K562 (cell line): ENCODE data around the gene C2CD2L. TPM values are rescaled to one million over a fixed set of nuclear protein-coding genes. Genes with fewer than 3 reads are reported as not detected.

Source experiments
- EP300 ChIP-seq: IDR thresholded peaks from 2 replicates; pipeline ENCODE4 v1.6.1; 2012; ENCODE audit warnings: low read length, improper control_type of control experiment
- ETV6 ChIP-seq, 3 experiments: fragments of 150-350 bp in 1 of 3; sonication (generic) in 1 of 3; formaldehyde crosslinking in 1 of 3; IDR thresholded peaks; 2 replicates each; pipeline versions ENCODE4 v1.6.1 to v1.8.0; 2014 to 2022; ENCODE audit warnings: borderline replicate concordance in 2 of 3, low read depth in 2 of 3, antibody characterized with exemption in 1 of 3, low read length in 1 of 3, mild to moderate bottlenecking in 1 of 3, missing genetic modification reagents in 1 of 3
- GATA2 ChIP-seq: sonication (generic); formaldehyde crosslinking; IDR thresholded peaks from 2 replicates; pipeline ENCODE4 v1.4.0; 2020; ENCODE audit warnings: mild to moderate bottlenecking, missing genetic modification reagents
- MGA ChIP-seq: fragments of 450-650 bp; IDR thresholded peaks from 2 replicates; pipeline ENCODE4 v1.6.1; 2016; ENCODE audit warnings: mild to moderate bottlenecking, moderate library complexity
- NR1H2 ChIP-seq: sonication (generic); formaldehyde crosslinking; IDR thresholded peaks from 2 replicates; pipeline ENCODE4 v1.4.0; 2020; ENCODE audit warnings: mild to moderate bottlenecking, missing genetic modification reagents
- RAD21 ChIP-seq, 2 experiments: fragments of 250-450 bp in 1 of 2; fragments of 450-650 bp in 1 of 2; sonication (Bioruptor Pico) in 1 of 2; formaldehyde crosslinking in 1 of 2; IDR thresholded peaks in 1 of 2; conservative IDR thresholded peaks in 1 of 2; 2 replicates each; pipeline versions ENCODE4 v1.4.0 to v1.8.0; 2020 to 2022; ENCODE audit warnings: mild to moderate bottlenecking in 2 of 2, moderate library complexity in 1 of 2
- TAF1 ChIP-seq: IDR thresholded peaks from 2 replicates; pipeline ENCODE4 v1.6.1; 2011; ENCODE audit warnings: mild to moderate bottlenecking, low read length, moderate library complexity; ENCODE audit not compliant: insufficient read depth, control insufficient read depth, severe bottlenecking; ENCODE audit errors: extremely low read depth
- ZNF274 ChIP-seq: IDR thresholded peaks from 2 replicates; pipeline ENCODE4 v1.6.1; 2011; ENCODE audit warnings: low read depth, mild to moderate bottlenecking, low read length, moderate library complexity, borderline replicate concordance
- ZNF3 ChIP-seq: fragments of 250-450 bp; sonication (Bioruptor Pico); IDR thresholded peaks from 2 replicates; pipeline ENCODE4 v1.5.0; 2021; ENCODE audit warnings: mild to moderate bottlenecking, moderate library complexity
- ZNF511 ChIP-seq: sonication (generic); formaldehyde crosslinking; IDR thresholded peaks from 2 replicates; pipeline ENCODE4 v1.8.0; 2022; ENCODE audit warnings: mild to moderate bottlenecking, missing genetic modification reagents
- ZNF696 ChIP-seq: fragments of 250-450 bp; sonication (Bioruptor Pico); conservative IDR thresholded peaks from 2 replicates; pipeline ENCODE4 v1.4.0; 2020; ENCODE audit warnings: mild to moderate bottlenecking, moderate library complexity
- polyA plus RNA-seq, 8 experiments: library from polyadenylated mRNA; depleted of rRNA in 4 of 8; stranded (reverse) in 5 of 8; unstranded in 3 of 8; fragments of >200 nt; fragmentation: Nextera tagmentation in 2 of 8; fragmentation: Illumina TruSeq in 1 of 8; extraction: Ambion mirVana in 2 of 8; extraction: Trizol in 1 of 8; gene quantifications; 2 replicates each; pipeline versions ENCODE4 v1.2.1 to v1.2.3, GENCODE V29; 2011 to 2014; ENCODE audit warnings: inconsistent platforms in 1 of 8, missing spikeins in 1 of 8
- total RNA-seq, 7 experiments: library from RNA; depleted of rRNA in 6 of 7; stranded (reverse); fragments of >200 nt in 6 of 7; fragmentation: Illumina TruSeq in 2 of 7; extraction: Trizol in 2 of 7; gene quantifications; 2 replicates each; pipeline versions ENCODE4 v1.2.1 to v1.2.3, GENCODE V29; 2011 to 2021; ENCODE audit warnings: low replicate concordance in 1 of 7
- TF ChIP-seq, protein P1 (sequence below): fragments of 450-650 bp; IDR thresholded peaks from one replicate; pipeline ENCODE4 v1.6.1; 2018; ENCODE audit warnings: mild to moderate bottlenecking, moderate library complexity; ENCODE audit not compliant: partially characterized antibody

The C2CD2L gene
- total and polyA plus RNA-seq, 9 of the 15 experiments (the other 6 are each of a cell fraction or from before 2014, with no cell fraction given): 0.66 to 41.2 (median 14.8) TPM

DNA sequence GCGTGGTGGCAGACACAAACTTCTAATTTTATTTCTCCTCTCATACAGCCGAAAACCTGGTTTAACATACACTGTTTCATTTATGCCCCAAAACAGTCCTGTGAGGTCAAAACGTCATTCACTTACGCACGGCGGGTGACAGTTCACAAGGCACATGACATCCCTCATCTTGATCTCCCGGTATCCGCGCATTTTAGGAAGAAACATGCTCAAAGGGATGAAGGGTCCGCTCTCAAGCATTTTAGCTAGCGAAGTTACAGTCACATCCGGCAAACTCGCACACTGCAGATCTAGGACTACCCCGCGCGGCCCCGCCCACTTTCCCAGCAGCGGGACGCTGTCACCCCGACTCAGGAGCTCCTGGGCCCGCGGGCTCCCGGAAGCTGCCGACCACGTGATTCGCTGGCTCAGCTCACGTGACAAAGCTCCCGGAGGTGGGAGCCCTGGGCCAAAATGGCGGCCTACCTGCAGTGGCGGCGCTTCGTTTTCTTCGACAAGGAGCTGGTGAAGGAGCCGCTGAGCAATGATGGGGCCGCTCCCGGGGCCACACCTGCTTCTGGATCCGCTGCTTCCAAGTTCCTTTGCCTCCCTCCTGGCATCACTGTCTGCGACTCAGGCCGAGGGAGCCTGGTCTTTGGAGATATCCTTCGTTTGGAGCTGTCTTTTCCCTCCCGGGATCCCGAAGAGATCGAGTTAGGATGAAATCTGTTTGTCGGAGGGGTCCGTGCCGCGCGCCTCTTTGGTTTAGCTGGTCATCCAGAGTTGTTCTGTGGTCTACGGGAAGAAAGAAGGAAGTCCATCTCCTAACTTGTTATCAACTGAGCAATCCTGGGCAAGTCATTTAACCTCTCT, 39.5 kb upstream of the C2CD2L start, which contains the start of gene VPS11 (continued):
- TF ChIP-seq, protein P1, sequence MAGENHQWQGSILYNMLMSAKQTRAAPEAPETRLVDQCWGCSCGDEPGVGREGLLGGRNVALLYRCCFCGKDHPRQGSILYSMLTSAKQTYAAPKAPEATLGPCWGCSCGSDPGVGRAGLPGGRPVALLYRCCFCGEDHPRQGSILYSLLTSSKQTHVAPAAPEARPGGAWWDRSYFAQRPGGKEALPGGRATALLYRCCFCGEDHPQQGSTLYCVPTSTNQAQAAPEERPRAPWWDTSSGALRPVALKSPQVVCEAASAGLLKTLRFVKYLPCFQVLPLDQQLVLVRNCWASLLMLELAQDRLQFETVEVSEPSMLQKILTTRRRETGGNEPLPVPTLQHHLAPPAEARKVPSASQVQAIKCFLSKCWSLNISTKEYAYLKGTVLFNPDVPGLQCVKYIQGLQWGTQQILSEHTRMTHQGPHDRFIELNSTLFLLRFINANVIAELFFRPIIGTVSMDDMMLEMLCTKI: no peak
- 0 out of 2 replicates have a peak, but pooled peaks have one; percentile 21 for TF ChIP-seq EP300
- no peak for TF ChIP-seq ZNF696 (CRISPR knock-in tag)
- no peak for TF ChIP-seq GATA2 (CRISPR knock-in tag)
- peak; percentile 88 for TF ChIP-seq TAF1
- TF ChIP-seq NR1H2 (CRISPR knock-in tag): no peak
- no peak for TF ChIP-seq ETV6 (IDR thresholded peaks at IDR 0.05; ENCODE audit: borderline replicate concordance in 1 of 2, low read depth in 2 of 2, low read length in 1 of 2)
- TF ChIP-seq ETV6 (CRISPR knock-in tag; IDR thresholded peaks at IDR 0.05; ENCODE audit: borderline replicate concordance): no peak
- no peak for TF ChIP-seq ZNF274
- TF ChIP-seq ZNF511 (CRISPR knock-in tag): no peak
- TF ChIP-seq RAD21 (CRISPR knock-in tag; conservative IDR thresholded peaks at IDR 0.05 in 1 of 2, IDR thresholded peaks at IDR 0.05 in 1 of 2): no peak
- TF ChIP-seq MGA: peak; percentile 76
- no peak for TF ChIP-seq ZNF3 (CRISPR knock-in tag)
